ENCODE measurements around the gene LPAR3.

The LPAR3 gene

GRCh38 chr1:84836145-84836544 is 56.9 kb downstream of the LPAR3 start:
- H3K79me1 ChIP-seq (ENCODE audit: low read length), result no peaks in the 10 kb centered on the region
- no CpG with 5 or more reads among the region's 3 CpGs for WGBS (ENCODE audit: extremely low coverage, insufficient coverage, insufficient read length)
- no peak overlapping the region for H3K9ac ChIP-seq (ENCODE audit: low read length)
- no peak overlapping the region for H4K91ac ChIP-seq (ENCODE audit: low read depth, low read length)
- DNase-seq, result peak in 1 of 2 donors; percentile 66
- H2BK5ac ChIP-seq (ENCODE audit: low read depth, low read length, poor library complexity), result no peak overlapping the region
- H3K36me3 ChIP-seq (ENCODE audit: control insufficient read depth in 1 of 2, insufficient read depth in 2 of 2, low read length in 2 of 2), result no peaks in the 10 kb centered on the region
- no peak overlapping the region for H3K14ac ChIP-seq (ENCODE audit: low read length)
- no peak overlapping the region for H4K12ac ChIP-seq (ENCODE audit: low read depth, low read length)
- H3K4me2 ChIP-seq (ENCODE audit: low read length), result no peak overlapping the region
- H2BK12ac ChIP-seq (ENCODE audit: low read length), result no peak overlapping the region
- H3K4me3 ChIP-seq (ENCODE audit: low read depth, low read length), result no peak overlapping the region
- no peak overlapping the region for H4K8ac ChIP-seq (ENCODE audit: low read depth, low read length)
- H3K79me2 ChIP-seq (ENCODE audit: control insufficient read depth, insufficient read depth, low read length, poor library complexity), result no peaks in the 10 kb centered on the region
- no peaks in the 10 kb centered on the region for H3K4me1 ChIP-seq (ENCODE audit: control insufficient read depth in 1 of 2, insufficient read depth in 2 of 2, low read length in 2 of 2)
- H3K27ac ChIP-seq (ENCODE audit: low read depth, low read length), result no peak overlapping the region
- no peak overlapping the region for H2AK5ac ChIP-seq (ENCODE audit: low read length)
- no peaks in the 10 kb centered on the region for H3K27me3 ChIP-seq (ENCODE audit: insufficient read depth, low read length)
- H3K23ac ChIP-seq (ENCODE audit: low read length), result no peak overlapping the region
- no peak overlapping the region for H2AFZ ChIP-seq (ENCODE audit: insufficient read depth, low read length, poor library complexity)
- no peak overlapping the region for H3K18ac ChIP-seq (ENCODE audit: low read length)
- no peak overlapping the region for H2BK120ac ChIP-seq (ENCODE audit: insufficient read depth, low read length, poor library complexity)
- no peaks in the 10 kb centered on the region for H3K9me3 ChIP-seq (ENCODE audit: insufficient read depth, low read depth, low read length)
- H3K4ac ChIP-seq (ENCODE audit: low read depth, low read length), result no peak overlapping the region

GRCh38 chr1:84835169-84835568 is 57.8 kb downstream of the LPAR3 start:
- Histone ChIP-seq H2AFZ (ENCODE audit: insufficient read depth, low read length, poor library complexity) (no peak overlapping the region), H2BK5ac (ENCODE audit: low read depth, low read length, poor library complexity) (no peak overlapping the region), H3K27ac (ENCODE audit: low read depth, low read length) (no peak overlapping the region), H3K79me1 (ENCODE audit: low read length) (no peaks in the 10 kb centered on the region), H3K4me2 (ENCODE audit: low read length) (no peak overlapping the region), H3K9ac (ENCODE audit: low read length) (no peak overlapping the region), H3K14ac (ENCODE audit: low read length) (no peak overlapping the region), H3K4me1 (ENCODE audit: control insufficient read depth in 1 of 2, insufficient read depth in 2 of 2, low read length in 2 of 2) (no peaks in the 10 kb centered on the region), H2BK120ac (ENCODE audit: insufficient read depth, low read length, poor library complexity) (no peak overlapping the region), H4K8ac (ENCODE audit: low read depth, low read length) (no peak overlapping the region), H3K4ac (ENCODE audit: low read depth, low read length) (no peak overlapping the region), H4K12ac (ENCODE audit: low read depth, low read length) (no peak overlapping the region), H4K91ac (ENCODE audit: low read depth, low read length) (no peak overlapping the region), H3K18ac (ENCODE audit: low read length) (no peak overlapping the region), H3K27me3 (ENCODE audit: insufficient read depth, low read length) (no peaks in the 10 kb centered on the region), H3K36me3 (ENCODE audit: control insufficient read depth in 1 of 2, insufficient read depth in 2 of 2, low read length in 2 of 2) (no peaks in the 10 kb centered on the region), H3K4me3 (ENCODE audit: low read depth, low read length) (no peak overlapping the region), H3K79me2 (ENCODE audit: control insufficient read depth, insufficient read depth, low read length, poor library complexity) (no peaks in the 10 kb centered on the region), H2AK5ac (ENCODE audit: low read length) (no peak overlapping the region), H2BK12ac (ENCODE audit: low read length) (no peak overlapping the region), H3K23ac (ENCODE audit: low read length) (no peak overlapping the region), H3K9me3 (ENCODE audit: insufficient read depth, low read depth, low read length) (no peaks in the 10 kb centered on the region)
- DNase-seq, result peak in 1 of 2 donors; percentile 71
- no CpG with 5 or more reads among the region's 7 CpGs for WGBS (ENCODE audit: extremely low coverage, insufficient coverage, insufficient read length)

- no peak overlapping the region for H2BK12ac ChIP-seq (ENCODE audit: low read length)
- no peak overlapping the region for H3K18ac ChIP-seq (ENCODE audit: low read length)
- no peaks in the 10 kb centered on the region for H3K79me2 ChIP-seq (ENCODE audit: control insufficient read depth, insufficient read depth, low read length, poor library complexity)
- no peak overlapping the region for H3K4ac ChIP-seq (ENCODE audit: low read depth, low read length)
- no peak overlapping the region for H3K9ac ChIP-seq (ENCODE audit: low read length)
- H3K27ac ChIP-seq (ENCODE audit: low read depth, low read length), result no peak overlapping the region
- no peaks in the 10 kb centered on the region for H3K9me3 ChIP-seq (ENCODE audit: insufficient read depth, low read depth, low read length)
- no peak overlapping the region for H3K14ac ChIP-seq (ENCODE audit: low read length)
- no peaks in the 10 kb centered on the region for H3K4me1 ChIP-seq (ENCODE audit: control insufficient read depth in 1 of 2, insufficient read depth in 2 of 2, low read length in 2 of 2)
- no peak overlapping the region for H4K91ac ChIP-seq (ENCODE audit: low read depth, low read length)
- no peak overlapping the region for H3K4me3 ChIP-seq (ENCODE audit: low read depth, low read length)
- DNase-seq, result peak in 1 of 2 donors; percentile 68
- no peak overlapping the region for H4K8ac ChIP-seq (ENCODE audit: low read depth, low read length)
- H2AFZ ChIP-seq (ENCODE audit: insufficient read depth, low read length, poor library complexity), result no peak overlapping the region
- no peaks in the 10 kb centered on the region for H3K36me3 ChIP-seq (ENCODE audit: control insufficient read depth in 1 of 2, insufficient read depth in 2 of 2, low read length in 2 of 2)
- no peaks in the 10 kb centered on the region for H3K79me1 ChIP-seq (ENCODE audit: low read length)
- H3K4me2 ChIP-seq (ENCODE audit: low read length), result no peak overlapping the region
- no peaks in the 10 kb centered on the region for H3K27me3 ChIP-seq (ENCODE audit: insufficient read depth, low read length)
- H2AK5ac ChIP-seq (ENCODE audit: low read length), result no peak overlapping the region
- H3K23ac ChIP-seq (ENCODE audit: low read length), result no peak overlapping the region
- H4K12ac ChIP-seq (ENCODE audit: low read depth, low read length), result no peak overlapping the region
- H2BK120ac ChIP-seq (ENCODE audit: insufficient read depth, low read length, poor library complexity), result no peak overlapping the region
- no CpG with 5 or more reads among the region's 1 CpG for WGBS (ENCODE audit: extremely low coverage, insufficient coverage, insufficient read length)
- no peak overlapping the region for H2BK5ac ChIP-seq (ENCODE audit: low read depth, low read length, poor library complexity)
Measured at GRCh38 chr1:84834419-84835064, 58.5 kb downstream of the LPAR3 start.

GRCh38 chr1:84833194-84833593 is 59.8 kb downstream of the LPAR3 start:
- Histone ChIP-seq H3K27me3 (ENCODE audit: insufficient read depth, low read length) (no peaks in the 10 kb centered on the region), H2AFZ (ENCODE audit: insufficient read depth, low read length, poor library complexity) (no peak overlapping the region), H4K8ac (ENCODE audit: low read depth, low read length) (no peak overlapping the region), H3K23ac (ENCODE audit: low read length) (no peak overlapping the region), H3K4me1 (ENCODE audit: control insufficient read depth in 1 of 2, insufficient read depth in 2 of 2, low read length in 2 of 2) (no peaks in the 10 kb centered on the region), H4K91ac (ENCODE audit: low read depth, low read length) (no peak overlapping the region), H3K79me2 (ENCODE audit: control insufficient read depth, insufficient read depth, low read length, poor library complexity) (no peaks in the 10 kb centered on the region), H2BK12ac (ENCODE audit: low read length) (no peak overlapping the region), H3K79me1 (ENCODE audit: low read length) (no peaks in the 10 kb centered on the region), H2AK5ac (ENCODE audit: low read length) (no peak overlapping the region), H3K4me3 (ENCODE audit: low read depth, low read length) (no peak overlapping the region), H3K14ac (ENCODE audit: low read length) (no peak overlapping the region), H2BK5ac (ENCODE audit: low read depth, low read length, poor library complexity) (no peak overlapping the region), H2BK120ac (ENCODE audit: insufficient read depth, low read length, poor library complexity) (no peak overlapping the region), H3K9ac (ENCODE audit: low read length) (no peak overlapping the region), H3K4ac (ENCODE audit: low read depth, low read length) (no peak overlapping the region), H3K18ac (ENCODE audit: low read length) (no peak overlapping the region), H3K27ac (ENCODE audit: low read depth, low read length) (no peak overlapping the region), H3K4me2 (ENCODE audit: low read length) (no peak overlapping the region), H3K9me3 (ENCODE audit: insufficient read depth, low read depth, low read length) (no peaks in the 10 kb centered on the region), H3K36me3 (ENCODE audit: control insufficient read depth in 1 of 2, insufficient read depth in 2 of 2, low read length in 2 of 2) (no peaks in the 10 kb centered on the region), H4K12ac (ENCODE audit: low read depth, low read length) (no peak overlapping the region)
- DNase-seq, result peak in 1 of 2 donors; percentile 14
- no CpG with 5 or more reads among the region's 4 CpGs for WGBS (ENCODE audit: extremely low coverage, insufficient coverage, insufficient read length)
